GM20431 (cell line): Measurements from ENCODE around the gene CAMK2A.

ENCODE experiments used
- in situ Hi-C: fragments of 300-500 bp; cut with MseI, MboI; formaldehyde crosslinking; loops from one replicate; pipeline ENCODE4 v1.15.0; 2020; ENCODE audit warnings: low sequenced_read_pairs; ENCODE audit not compliant: unreplicated experiment

CAMK2A gene

GRCh38 chr5:150302301-150303069, 12.9 kb upstream of the CAMK2A start, which contains the start of gene ARSI:
Gene ARSI, minus strand, starts transcription at chr5:150302905. Its CDS starts 532 bp downstream, at chr5:150302373.
- in situ Hi-C loops: no loop called here

- in situ Hi-C loops: no loop called here
Measured at GRCh38 chr5:150301901-150302300, 12.3 kb upstream of the CAMK2A start.

GRCh38 chr5:150301170-150301505, 11.6 kb upstream of the CAMK2A start:
- in situ Hi-C loops: no loop called here

DNA sequence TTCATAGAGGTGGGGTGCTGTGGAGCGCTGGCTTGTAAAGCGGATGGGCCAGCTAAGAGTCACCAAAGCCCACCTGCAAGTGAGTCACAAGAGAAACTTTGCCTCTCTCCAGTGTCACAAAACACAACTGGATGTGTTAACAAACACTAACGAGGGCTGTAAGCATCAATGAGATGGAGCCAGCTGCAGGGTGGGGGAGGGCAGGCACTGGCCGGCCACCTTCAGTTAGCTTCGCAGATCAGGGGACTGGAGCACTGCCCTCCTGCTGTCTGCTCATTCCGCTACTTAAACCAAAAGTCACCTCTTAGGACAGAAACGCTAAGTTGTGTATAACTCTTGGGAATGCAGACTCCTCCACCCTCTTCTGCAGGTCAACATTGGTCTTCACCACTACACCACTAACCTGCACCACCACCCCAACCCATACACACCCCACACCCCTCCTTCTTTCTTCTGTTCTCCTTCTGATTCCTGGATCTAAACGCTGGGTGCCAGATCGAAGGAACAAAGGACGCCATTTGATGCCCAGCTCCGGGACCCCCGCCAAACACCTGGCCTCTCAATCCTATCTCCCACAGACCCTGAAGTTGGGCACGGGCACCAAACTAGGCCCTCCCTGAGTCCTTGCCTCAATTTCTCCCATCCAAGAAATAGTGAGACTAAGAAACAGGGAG, 11.1 kb upstream of the CAMK2A start:
- in situ Hi-C loops: no loop called here

DNA sequence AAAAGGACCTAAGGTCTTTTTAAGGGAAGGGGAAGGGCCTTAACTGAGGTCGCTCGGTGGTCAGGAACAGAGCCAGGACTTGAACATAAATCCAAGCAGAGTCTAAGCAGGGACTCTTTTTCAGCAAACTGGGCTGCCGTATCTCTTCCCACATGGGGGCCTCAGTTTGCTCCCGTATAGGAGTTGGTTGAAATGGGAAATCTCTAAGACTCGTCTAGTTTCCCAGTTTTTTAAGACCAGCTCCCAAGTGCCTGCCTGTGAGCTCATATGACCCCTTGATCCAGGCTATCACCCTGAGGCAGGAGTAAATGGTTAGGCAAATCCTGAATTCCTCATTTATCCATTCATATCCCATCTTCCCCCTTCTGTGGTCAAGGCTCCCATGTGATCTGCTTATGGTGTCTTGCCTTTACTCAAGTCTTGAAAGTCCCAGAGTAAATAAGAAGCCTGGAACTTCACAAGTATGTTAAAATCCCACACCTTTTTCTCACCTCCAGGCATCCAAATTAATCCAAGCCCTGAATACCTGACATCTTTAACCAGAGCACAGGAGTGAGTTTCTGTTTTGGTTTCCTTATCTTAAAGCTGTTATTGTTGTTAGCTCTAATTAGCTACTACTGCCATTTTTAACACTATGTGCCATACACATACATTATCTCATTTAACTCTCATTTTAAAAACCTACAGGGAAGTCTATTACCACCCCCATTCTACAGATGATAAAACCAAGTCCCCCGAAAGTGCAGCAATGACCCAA, 10.2 kb upstream of the CAMK2A start:
- in situ Hi-C loops: no loop called here

DNA sequence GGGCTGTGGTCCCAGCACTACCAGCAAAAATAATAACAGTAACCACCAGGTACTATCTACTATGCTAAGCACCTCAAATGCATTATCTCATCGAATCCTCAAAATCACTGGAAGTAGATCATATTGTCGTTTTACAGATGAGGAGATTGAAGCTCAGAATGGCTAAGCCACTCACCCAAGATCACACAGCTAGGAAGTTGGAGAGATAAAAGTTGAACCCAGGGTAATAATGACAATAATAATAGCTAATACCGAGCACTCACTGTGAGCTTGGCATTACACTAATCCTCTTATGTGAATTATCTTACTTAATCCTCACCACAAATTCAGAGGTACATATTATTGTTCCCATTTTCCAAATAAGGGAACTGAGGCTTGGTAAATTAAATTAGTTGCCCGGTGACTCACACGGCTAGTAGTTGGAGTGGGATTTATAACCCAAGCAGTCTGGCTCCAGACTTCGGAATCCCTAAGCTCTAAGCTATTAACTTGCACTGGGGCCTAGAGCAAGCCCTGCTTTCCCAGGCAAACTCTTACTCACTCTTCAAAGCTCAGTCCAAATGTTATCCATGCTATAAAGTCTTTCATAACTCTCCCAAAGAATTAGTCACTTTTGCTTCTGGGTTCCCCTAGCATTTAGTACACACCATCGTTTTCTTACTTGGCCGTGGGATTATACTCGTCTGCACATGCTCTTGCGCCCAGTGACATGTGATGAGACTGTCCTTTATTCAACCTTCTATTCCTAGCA, 9.3 kb upstream of the CAMK2A start:
- in situ Hi-C loops: no loop called here

DNA sequence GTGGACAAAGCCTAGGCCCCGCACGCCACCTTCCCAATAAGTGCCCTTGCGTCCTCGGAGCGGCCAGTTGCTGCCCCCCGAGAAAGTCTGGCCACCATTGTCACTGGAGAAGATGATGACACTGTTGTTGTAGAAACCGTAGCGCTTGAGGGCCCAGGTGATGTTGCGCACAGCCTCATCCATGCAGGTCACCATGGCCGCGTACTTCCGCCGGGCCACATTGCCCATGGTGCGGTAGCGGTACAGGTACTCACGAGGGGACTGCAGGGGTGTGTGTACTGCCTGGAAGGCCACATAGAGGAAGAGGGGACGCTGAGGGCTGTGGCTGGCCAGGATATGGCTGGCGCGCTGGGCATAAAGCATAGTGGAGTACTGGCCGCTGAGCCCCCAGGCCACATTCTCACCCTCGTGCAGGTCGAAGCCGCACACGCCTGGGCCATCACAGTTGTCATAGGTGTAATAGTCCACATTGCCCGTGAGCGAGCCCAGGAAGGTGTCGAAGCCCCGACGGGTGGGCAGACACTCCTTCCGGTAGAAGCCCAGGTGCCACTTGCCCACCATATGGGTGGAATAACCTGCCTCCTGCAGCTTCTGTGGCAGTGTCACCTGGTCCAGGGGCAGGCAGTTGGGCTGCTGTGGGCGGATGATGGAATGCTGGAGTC, 8.5 kb upstream of the CAMK2A start:
- in situ Hi-C loops: no loop called here

DNA sequence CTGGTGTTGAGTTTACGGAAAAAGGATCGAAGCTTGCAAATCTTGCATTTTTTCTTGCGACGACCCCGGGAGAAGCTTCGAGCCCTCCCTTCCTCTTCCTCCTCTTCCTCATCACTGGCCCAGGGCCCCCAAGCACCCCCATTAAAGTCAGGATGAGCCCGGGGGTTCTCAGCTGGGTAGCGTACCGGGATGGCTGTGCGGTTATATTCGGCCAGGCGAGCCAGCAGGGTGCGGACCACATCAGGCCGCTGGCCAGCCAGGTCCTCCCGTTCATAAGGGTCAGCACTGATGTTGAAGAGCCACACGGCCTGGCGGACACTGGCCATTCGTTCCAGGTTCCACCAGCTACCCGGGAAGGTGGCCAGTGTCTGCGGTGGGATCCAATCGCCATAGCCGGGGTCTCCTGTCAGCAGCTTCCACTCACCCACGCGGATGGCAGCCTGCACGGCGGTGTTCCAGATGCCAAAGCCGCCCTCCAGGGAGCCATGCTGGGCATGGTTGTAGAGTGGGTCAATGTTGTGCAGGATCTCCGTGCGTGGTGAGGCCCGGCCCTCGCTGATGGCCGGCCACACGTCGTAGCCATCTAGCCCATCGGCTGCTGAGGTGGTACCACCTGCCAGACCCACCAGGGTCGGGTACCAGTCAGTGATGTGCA, 7.8 kb upstream of the CAMK2A start:
- in situ Hi-C loops: no loop called here

GRCh38 chr5:150296496-150296895, 6.9 kb upstream of the CAMK2A start:
- in situ Hi-C loops: no loop called here

DNA sequence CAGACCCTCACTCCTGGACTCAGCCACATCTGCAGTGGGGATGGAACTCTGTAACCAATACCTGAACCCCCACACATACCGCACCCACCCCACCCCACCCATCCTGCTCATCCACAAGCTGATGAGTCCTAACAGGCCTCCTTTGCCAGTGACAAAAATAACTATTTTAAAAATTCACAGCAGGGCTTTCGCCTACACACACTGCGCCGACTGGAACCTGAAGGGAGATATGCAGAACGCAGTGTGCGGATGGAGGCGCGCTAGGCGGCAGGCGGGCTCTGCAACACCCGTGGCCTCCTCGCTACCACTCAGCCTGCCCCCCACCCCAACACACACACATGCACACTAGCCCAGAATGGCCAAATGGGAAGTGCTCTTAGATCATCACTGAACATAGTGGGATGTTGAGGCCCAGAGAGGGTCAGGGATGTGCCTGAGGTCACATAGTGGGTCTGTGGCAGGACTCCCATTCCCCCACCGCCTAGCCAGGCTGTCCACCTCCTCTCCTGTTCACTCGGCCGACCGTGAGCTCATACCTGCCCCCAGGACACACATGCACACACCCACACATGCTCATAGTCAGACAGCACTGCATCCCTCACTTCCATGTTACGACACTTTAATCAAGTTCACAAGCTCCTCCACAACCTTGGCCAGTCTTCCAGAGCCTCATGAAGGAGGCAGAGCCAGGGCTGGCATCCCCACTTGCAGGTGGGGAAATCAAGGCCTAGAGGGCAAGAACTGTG, 6.3 kb upstream of the CAMK2A start:
- in situ Hi-C loops: no loop called here

GRCh38 chr5:150295172-150295634, 5.6 kb upstream of the CAMK2A start:
- in situ Hi-C loops: no loop called here

- in situ Hi-C loops: no loop called here
Measured at GRCh38 chr5:150294551-150295071, 5.0 kb upstream of the CAMK2A start.

- in situ Hi-C loops: no loop called here
Measured at GRCh38 chr5:150293091-150293941, 3.7 kb upstream of the CAMK2A start.

- in situ Hi-C loops: no loop called here
Measured at GRCh38 chr5:150291388-150292385, 2.1 kb upstream of the CAMK2A start.

DNA sequence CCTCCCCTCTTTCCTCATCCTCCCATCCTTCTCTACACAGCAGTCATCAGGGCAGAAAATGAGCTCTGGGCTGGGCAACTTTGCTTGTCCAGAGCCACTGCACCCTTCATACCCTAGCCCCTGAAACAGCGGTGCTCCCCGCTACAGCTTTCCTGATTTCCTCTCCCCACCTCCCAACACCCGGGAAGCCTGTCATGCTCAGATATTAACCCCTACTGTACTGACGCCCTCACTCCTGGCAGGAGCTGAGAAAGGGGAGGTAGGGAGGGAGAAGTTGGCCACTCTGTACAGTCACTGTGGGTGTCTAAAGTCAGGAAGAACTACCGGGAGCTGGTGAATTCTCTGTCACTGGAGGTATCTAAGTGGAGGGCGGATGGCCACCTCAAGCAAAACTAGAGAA, 782 bp downstream of the CAMK2A start:
- in situ Hi-C loops: no loop called here

- in situ Hi-C loops: no loop called here
Measured at GRCh38 chr5:150288361-150288760, 1.2 kb downstream of the CAMK2A start.
